Upper lobe of right lung (tissue), 1 donor: ENCODE results near the gene SLMAP. TPM values are rescaled to one million over a fixed set of nuclear protein-coding genes. Genes with fewer than 3 reads are reported as not detected.

Source experiments
- ATAC-seq: fragments of 200-7000 bp; cut with Tn5 transposase; one replicate; pipeline ENCODE4 v1.9.1; 2020; ENCODE audit warnings: mild to moderate bottlenecking, moderate library complexity
- DNase-seq: peaks from one replicate; pipeline ENCODE4 v3.0.0-alpha.2; 2020
- H3K27ac ChIP-seq: fragments of 200-600 bp; one replicate; pipeline ENCODE4 v1.8.0; 2022
- H3K27me3 ChIP-seq: fragments of 200-600 bp; one replicate; pipeline ENCODE4 v1.8.0; 2022; ENCODE audit warnings: mild to moderate bottlenecking
- H3K36me3 ChIP-seq: fragments of 200-600 bp; one replicate; pipeline ENCODE4 v1.8.0; 2022
- H3K4me1 ChIP-seq: fragments of 200-600 bp; one replicate; pipeline ENCODE4 v1.8.0; 2022
- H3K4me3 ChIP-seq: fragments of 200-600 bp; one replicate; pipeline ENCODE4 v1.8.0; 2022; ENCODE audit warnings: mild to moderate bottlenecking
- H3K9me3 ChIP-seq: fragments of 200-600 bp; one replicate; pipeline ENCODE4 v1.8.0; 2022
- intact Hi-C: fragments of 100-400 bp; cut with DNase I; formaldehyde crosslinking; loops from one replicate; pipeline ENCODE4 v1.11.0; 2022
- total RNA-seq: library from RNA; stranded (reverse); fragmentation: NEBNext Ultra II Directional; extraction: Animal tissue kit (Norgen Biotek cat#: 25700); gene quantifications from one replicate; pipeline ENCODE4 v1.2.1, GENCODE V29; 2021
- TF ChIP-seq, protein P1 (sequence below): fragments of 200-600 bp; IDR thresholded peaks from one replicate; pipeline ENCODE4 v1.8.0; 2022; ENCODE audit warnings: antibody characterized with exemption
- donor health status: DM: no; HTN: yes; CAD: no; lungs with severe emphysema.

SLMAP gene
- total RNA-seq, 1 donor from 2014 or later = 65.2 TPM

DNA sequence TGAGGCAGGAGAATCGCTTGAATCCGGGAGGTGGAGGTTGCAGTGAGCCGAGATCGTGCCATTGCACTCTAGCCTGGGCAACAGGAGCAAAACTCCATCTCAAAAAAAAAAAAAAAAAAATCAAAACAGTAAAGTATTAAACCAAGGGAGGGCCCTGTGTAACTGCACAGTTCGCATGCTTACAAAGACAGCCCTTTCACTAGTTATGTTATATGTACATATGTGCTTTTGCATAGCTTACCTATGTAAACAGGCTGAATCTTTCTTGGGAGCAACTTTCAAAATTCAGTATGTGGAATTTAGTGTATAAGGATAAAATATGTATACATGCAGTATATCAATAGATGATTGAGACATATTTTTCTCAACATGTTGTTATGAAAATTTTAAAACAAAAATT lies 16.1 kb upstream of the SLMAP start:
- intact Hi-C loops = no loop called here
- H3K36me3 ChIP-seq = no peaks in the 10 kb centered on the region
- DNase-seq (no peak), ATAC-seq (no peak)
- H3K4me3 ChIP-seq = no peak overlapping the region
- TF ChIP-seq, protein P1, sequence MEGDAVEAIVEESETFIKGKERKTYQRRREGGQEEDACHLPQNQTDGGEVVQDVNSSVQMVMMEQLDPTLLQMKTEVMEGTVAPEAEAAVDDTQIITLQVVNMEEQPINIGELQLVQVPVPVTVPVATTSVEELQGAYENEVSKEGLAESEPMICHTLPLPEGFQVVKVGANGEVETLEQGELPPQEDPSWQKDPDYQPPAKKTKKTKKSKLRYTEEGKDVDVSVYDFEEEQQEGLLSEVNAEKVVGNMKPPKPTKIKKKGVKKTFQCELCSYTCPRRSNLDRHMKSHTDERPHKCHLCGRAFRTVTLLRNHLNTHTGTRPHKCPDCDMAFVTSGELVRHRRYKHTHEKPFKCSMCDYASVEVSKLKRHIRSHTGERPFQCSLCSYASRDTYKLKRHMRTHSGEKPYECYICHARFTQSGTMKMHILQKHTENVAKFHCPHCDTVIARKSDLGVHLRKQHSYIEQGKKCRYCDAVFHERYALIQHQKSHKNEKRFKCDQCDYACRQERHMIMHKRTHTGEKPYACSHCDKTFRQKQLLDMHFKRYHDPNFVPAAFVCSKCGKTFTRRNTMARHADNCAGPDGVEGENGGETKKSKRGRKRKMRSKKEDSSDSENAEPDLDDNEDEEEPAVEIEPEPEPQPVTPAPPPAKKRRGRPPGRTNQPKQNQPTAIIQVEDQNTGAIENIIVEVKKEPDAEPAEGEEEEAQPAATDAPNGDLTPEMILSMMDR = no peak
- no peak overlapping the region for H3K27ac ChIP-seq
- H3K27me3 ChIP-seq = no peaks in the 10 kb centered on the region
- no peaks in the 10 kb centered on the region for H3K9me3 ChIP-seq
- H3K4me1 ChIP-seq = no peaks in the 10 kb centered on the region

DNA sequence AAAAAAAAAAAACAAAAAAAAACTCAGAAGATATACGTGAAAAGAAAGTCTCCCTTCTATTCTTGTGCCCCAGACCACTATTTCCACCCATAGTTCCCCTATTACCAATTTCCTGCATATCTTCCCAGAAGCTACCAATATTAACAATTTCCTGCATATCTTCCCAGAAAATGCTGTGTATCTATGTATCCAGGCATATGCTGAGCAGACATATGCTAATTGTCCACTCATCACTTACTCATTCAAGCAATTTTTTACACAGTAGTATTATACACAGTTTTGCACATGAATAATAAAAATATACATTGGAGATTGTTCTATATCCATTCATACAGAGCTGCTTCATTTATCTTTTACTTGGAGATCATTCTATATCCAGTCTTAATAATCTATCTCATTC lies 12.6 kb upstream of the SLMAP start:
- intact Hi-C loops = no loop called here

DNA sequence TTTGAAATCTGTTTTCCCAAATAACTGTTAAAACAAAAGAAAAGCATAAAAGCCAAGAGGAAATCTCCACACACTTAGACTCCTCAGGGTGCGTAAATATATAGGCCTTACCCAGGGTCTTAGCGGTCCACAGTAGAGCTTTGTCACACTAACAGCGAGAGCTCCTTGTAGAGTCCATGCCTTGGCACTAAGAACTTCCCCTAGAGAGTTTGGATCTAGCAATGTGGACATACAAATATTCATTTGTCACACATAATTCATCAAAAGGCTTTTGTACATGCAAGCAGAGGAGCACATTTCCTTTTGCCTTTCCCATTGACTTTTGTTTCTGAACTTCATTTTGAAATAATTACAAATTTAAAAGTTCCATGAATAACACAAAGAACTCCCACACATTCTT lies 11.0 kb upstream of the SLMAP start:
- Histone ChIP-seq H3K27ac (no peak overlapping the region), H3K27me3 (no peaks in the 10 kb centered on the region), H3K36me3 (no peaks in the 10 kb centered on the region), H3K4me1 (no peaks in the 10 kb centered on the region), H3K9me3 (no peaks in the 10 kb centered on the region), H3K4me3 (no peak overlapping the region)
- ATAC-seq = no peak
- intact Hi-C loops = no loop called here
- TF ChIP-seq, protein P1 = no peak
- no peak for DNase-seq

More for the DNA sequence above, 12.6 kb upstream of the SLMAP start:
- ATAC-seq (no peak), DNase-seq (no peak)
- Histone ChIP-seq H3K4me1 (no peaks in the 10 kb centered on the region), H3K27ac (no peak overlapping the region), H3K4me3 (no peak overlapping the region), H3K9me3 (no peaks in the 10 kb centered on the region), H3K36me3 (no peaks in the 10 kb centered on the region), H3K27me3 (no peaks in the 10 kb centered on the region)
- TF ChIP-seq, protein P1 = no peak

DNA sequence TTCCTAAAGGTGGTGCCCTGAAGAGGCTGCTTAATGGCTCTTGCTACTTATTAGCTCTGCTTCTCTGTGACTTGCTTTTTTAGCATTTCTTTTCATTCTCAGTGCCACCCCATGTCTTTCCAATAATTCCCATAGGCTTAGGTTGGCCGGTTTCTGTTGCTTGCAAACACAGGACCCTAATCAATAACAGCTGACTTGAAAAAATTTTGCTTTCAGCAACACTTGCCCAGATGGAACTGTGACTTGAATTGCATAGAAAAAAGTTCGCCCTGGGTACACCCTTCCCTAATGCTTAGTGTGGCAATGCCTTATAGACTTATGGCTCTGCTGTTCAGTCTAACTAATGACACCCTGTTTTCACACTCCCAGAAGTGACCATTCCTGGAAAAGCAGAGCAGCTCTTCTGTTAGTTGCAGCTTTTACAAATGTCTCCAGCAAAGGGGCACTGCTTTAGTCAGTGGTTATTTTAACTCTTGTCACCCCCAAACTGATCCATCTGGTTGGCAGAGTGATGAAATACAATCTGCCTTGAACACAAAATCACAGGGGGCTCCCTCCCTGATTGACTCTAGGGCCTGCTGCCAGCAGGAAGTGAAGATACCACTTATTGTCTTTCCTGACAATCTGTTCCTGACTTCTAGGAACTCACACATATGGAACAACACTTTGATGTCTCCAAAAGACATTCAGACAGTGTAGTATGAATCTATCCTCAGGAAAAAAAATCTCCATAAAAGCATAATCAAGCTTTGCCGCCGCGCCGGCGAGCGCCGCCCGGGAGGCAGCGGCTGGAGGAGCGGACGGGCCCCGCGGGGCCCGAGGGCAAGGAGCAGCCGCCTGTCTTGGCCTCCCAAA lies 9.7 kb upstream of the SLMAP start:
- Histone ChIP-seq H3K4me3 (no peak overlapping the region), H3K36me3 (no peaks in the 10 kb centered on the region), H3K27ac (no peak overlapping the region), H3K27me3 (no peaks in the 10 kb centered on the region), H3K9me3 (no peaks in the 10 kb centered on the region), H3K4me1 (no peaks in the 10 kb centered on the region)
- intact Hi-C loops = no loop called here
- TF ChIP-seq, protein P1 = no peak
- DNase-seq (no peak), ATAC-seq (no peak)

DNA sequence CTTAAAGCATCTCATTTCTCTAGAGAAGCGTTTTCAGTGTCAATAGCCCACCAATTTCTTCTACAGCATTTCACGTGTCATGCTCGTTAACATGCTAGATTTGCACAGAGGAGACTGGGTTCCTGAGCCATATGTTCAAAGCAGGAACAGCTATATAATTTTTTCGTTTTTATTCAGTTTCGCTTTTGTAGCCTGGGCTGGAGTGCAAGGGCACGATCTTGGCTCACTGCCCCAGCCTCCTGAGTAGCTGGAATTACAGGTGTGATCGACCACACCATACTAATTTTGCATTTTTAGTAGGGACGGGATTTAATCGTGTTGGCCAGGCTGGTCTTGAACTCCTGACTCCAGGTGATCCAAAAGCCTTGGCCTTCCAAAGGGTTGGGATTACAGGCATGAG lies 6.6 kb upstream of the SLMAP start:
- TF ChIP-seq, protein P1 = no peak
- DNase-seq (no peak), ATAC-seq (no peak)
- no peak overlapping the region for H3K27ac ChIP-seq
- no peaks in the 10 kb centered on the region for H3K36me3 ChIP-seq
- H3K9me3 ChIP-seq = no peaks in the 10 kb centered on the region
- H3K27me3 ChIP-seq = no peaks in the 10 kb centered on the region
- intact Hi-C loops = no loop called here
- H3K4me3 ChIP-seq = no peak overlapping the region
- no peaks in the 10 kb centered on the region for H3K4me1 ChIP-seq
